Activated B cell treated with CpG ODN at 0.5 μM for 24 hours (primary cell): ENCODE data around the gene NID1. TPM values are rescaled to one million over a fixed set of nuclear protein-coding genes. Genes with fewer than 3 reads are reported as not detected.

Experiments used
- ATAC-seq: fragments of 200-7000 bp; cut with Tn5 transposase; one replicate; pipeline ENCODE4 v1.10.0; 2021; ENCODE audit warnings: low read depth, mild to moderate bottlenecking, moderate library complexity
- CTCF ChIA-PET: fragments of 350-600 bp; sonication (Branson Sonifier 250); formaldehyde crosslinking; loops from one replicate; lab custom pipeline; 2021; ENCODE audit warnings: antibody characterized with exemption; lab: Charles Lee
- POLR2A ChIA-PET: fragments of 350-600 bp; sonication (Branson Sonifier 250); formaldehyde crosslinking; loops from one replicate; lab custom pipeline; 2021; ENCODE audit warnings: antibody characterized with exemption; lab: Charles Lee
- DNase-seq: peaks from one replicate; pipeline ENCODE4 v3.0.0; 2022
- H3K27ac Mint-ChIP-seq: one replicate; pipeline ENCODE4 v1.8.0; 2020; ENCODE audit warnings: mixed read lengths
- H3K27me3 Mint-ChIP-seq: one replicate; pipeline ENCODE4 v1.8.0; 2021; ENCODE audit warnings: mixed read lengths
- H3K36me3 Mint-ChIP-seq: one replicate; pipeline ENCODE4 v1.8.0; 2021; ENCODE audit warnings: low read depth, mixed read lengths
- H3K4me1 Mint-ChIP-seq: one replicate; pipeline ENCODE4 v1.8.0; 2021; ENCODE audit warnings: mixed read lengths
- H3K4me3 Mint-ChIP-seq: one replicate; pipeline ENCODE4 v1.8.0; 2020; ENCODE audit warnings: mild to moderate bottlenecking, mixed read lengths
- H3K9me3 Mint-ChIP-seq: one replicate; pipeline ENCODE4 v1.8.0; 2020; ENCODE audit warnings: mixed read lengths
- CTCF ChIP-seq: fragments of 200-600 bp; IDR thresholded peaks from one replicate; pipeline ENCODE4 v1.8.0; 2022; ENCODE audit warnings: antibody characterized with exemption, mild to moderate bottlenecking
- intact Hi-C: fragments of 100-400 bp; cut with micrococcal nuclease; formaldehyde crosslinking; loops from one replicate; pipeline ENCODE4 v1.15.1; 2024
- total RNA-seq: library from RNA; stranded (reverse); gene quantifications from 2 replicates; pipeline ENCODE4 v1.2.3, GENCODE V29; 2022

Gene NID1
- total RNA-seq, 1 donor from 2014 or later = 0.04 TPM

- no peak for DNase-seq
- no peak for TF ChIP-seq CTCF
- CTCF ChIA-PET = no interaction called here
- POLR2A ChIA-PET = interaction anchor here (1.1 to 2.5 kb wide), 3 partner anchors 12 to 157 kb away, joined by 3 to 19 read pairs (median 7); no protein-coding TSS in a partner anchor
- H3K4me1 Mint-ChIP-seq = peaks cover 99% of the 10 kb centered on the region
- no peak overlapping the region for H3K27ac Mint-ChIP-seq
- H3K9me3 Mint-ChIP-seq = peaks cover 1% of the 10 kb centered on the region
- intact Hi-C loops = no loop called here
- H3K4me3 Mint-ChIP-seq = no peak overlapping the region
- H3K27me3 Mint-ChIP-seq = no peaks in the 10 kb centered on the region
- no peak for ATAC-seq
- H3K36me3 Mint-ChIP-seq = no peaks in the 10 kb centered on the region
Observed at GRCh38 chr1:235950318-235950717, 114.6 kb downstream of the NID1 start.

DNA sequence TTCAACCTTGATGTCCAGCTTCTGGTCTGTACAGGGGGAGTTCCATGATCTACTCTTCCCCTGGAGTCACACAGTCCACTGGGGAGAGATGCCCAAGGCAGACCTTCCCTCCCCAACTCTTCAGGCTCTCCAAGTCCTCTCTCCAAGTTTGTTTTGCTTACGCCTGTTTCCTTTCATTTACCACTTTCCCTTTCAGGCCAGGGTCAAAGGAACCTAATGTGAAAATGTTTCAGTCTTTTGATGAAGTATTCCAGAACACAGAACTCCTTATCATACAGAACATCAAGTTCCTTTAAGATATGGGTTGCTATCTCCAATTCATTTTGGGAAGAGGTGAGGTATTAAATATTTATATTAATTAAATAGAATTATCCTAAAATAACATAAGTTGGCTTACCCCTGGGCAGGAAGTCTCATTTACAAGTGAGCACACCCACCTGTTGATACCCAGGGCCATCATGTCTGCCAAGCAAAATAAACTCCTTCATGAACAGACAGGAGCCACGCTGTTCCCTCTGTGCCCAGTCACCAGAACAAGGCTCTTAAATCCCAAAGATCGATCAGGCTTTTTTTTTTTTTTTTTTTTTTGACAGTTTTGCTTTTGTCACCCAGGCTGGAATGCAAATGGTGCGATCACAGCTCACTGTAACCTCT lies 116.0 kb downstream of the NID1 start:
- POLR2A ChIA-PET = interaction anchor here (0.6 to 1.8 kb wide), 5 partner anchors 10 to 83 kb away, joined by 4 to 12 read pairs (median 5); partner anchors contain the start of gene LYST
- DNase-seq = no peak
- intact Hi-C loops = no loop called here
- Mint-ChIP-seq H3K4me3 (no peak overlapping the region), H3K27ac (peak overlapping the region; percentile 13), H3K27me3 (no peaks in the 10 kb centered on the region), H3K36me3 (no peaks in the 10 kb centered on the region), H3K4me1 (peaks cover 92% of the 10 kb centered on the region), H3K9me3 (no peaks in the 10 kb centered on the region)
- CTCF ChIA-PET = interaction anchor here (0.9 to 1.3 kb wide), 2 partner anchors 10 to 22 kb away, joined by 3 to 4 read pairs; no protein-coding TSS in a partner anchor
- TF ChIP-seq CTCF = no peak
- ATAC-seq = no peak

GRCh38 chr1:235947989-235948388 lies 116.9 kb downstream of the NID1 start:
- peaks cover 90% of the 10 kb centered on the region for H3K4me1 Mint-ChIP-seq
- POLR2A ChIA-PET = interaction anchor here (1.0 to 1.8 kb wide), 4 partner anchors 9 to 82 kb away, joined by 4 to 6 read pairs (median 5); partner anchors contain the start of gene LYST

GRCh38 chr1:235946571-235946981 lies 118.3 kb downstream of the NID1 start:
- Mint-ChIP-seq H3K9me3 (no peaks in the 10 kb centered on the region), H3K4me3 (peak overlapping the region; percentile 30), H3K27ac (peak overlapping the region; percentile 1), H3K4me1 (peaks cover 90% of the 10 kb centered on the region), H3K36me3 (no peaks in the 10 kb centered on the region), H3K27me3 (no peaks in the 10 kb centered on the region)
- peak; percentile 59 for ATAC-seq
- intact Hi-C loops = no loop called here
- ChIA-PET POLR2A (interaction anchor here (0.7 to 2.2 kb wide), 10 partner anchors 8 to 103 kb away, joined by 3 to 14 read pairs (median 6); partner anchors contain the start of gene LYST), CTCF (interaction anchor here (0.7 to 1.8 kb wide), 10 partner anchors 8 to 152 kb away, joined by 3 to 9 read pairs (median 4); no protein-coding TSS in a partner anchor)
- TF ChIP-seq CTCF = no peak
- DNase-seq = no peak

More at GRCh38 chr1:235947989-235948388, 116.9 kb downstream of the NID1 start:
- ATAC-seq = no peak
- CTCF ChIA-PET = interaction anchor here (0.7 to 1.3 kb wide), 3 partner anchors 9 to 27 kb away, joined by 3 to 4 read pairs (median 3); no protein-coding TSS in a partner anchor
- no peaks in the 10 kb centered on the region for H3K9me3 Mint-ChIP-seq
- no peak for TF ChIP-seq CTCF
- no peaks in the 10 kb centered on the region for H3K27me3 Mint-ChIP-seq
- H3K4me3 Mint-ChIP-seq = no peak overlapping the region
- H3K36me3 Mint-ChIP-seq = no peaks in the 10 kb centered on the region
- DNase-seq = no peak
- intact Hi-C loops = no loop called here
- H3K27ac Mint-ChIP-seq = peak overlapping the region; percentile 35
